HG03439 (cell line): Measurements from ENCODE around the gene TMEM245.
"Not testable (repeated sequence)": the region's sequence is repeated elsewhere in the genome, so short reads cannot be mapped to it uniquely, and the experiment has no call there.

ENCODE experiments used
- ATAC-seq: cut with Tn5 transposase; IDR thresholded peaks from one replicate; pipeline ENCODE4 v1.9.1; 2021; ENCODE audit warnings: mild to moderate bottlenecking, moderate library complexity; ENCODE audit not compliant: unreplicated experiment

Gene TMEM245

DNA sequence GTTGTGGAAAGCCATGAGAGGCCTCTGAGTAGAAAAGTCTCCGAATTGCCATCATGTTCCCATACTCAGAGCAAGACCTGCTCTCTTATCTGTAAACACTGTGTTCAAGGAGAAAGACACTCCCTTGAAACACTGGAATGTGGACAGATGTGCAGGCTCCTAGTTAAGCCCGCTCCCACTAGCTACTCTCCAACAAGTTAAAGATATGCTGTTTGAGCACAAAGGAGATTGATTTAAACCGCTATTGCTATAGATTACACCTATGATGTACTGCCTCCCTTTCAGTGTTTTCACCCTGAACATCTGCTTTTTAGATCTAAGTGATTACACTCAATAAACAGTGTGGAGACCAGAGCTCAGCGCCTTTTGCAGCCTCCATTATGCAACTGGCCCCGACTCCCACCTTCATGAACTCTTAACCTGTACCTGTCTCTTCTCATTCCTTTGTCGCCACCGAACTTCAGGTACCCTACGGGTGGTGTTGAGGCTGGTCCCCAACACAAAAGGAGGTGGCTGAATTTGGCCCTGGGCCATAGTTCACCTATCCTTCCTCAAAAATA, 47.5 kb downstream of the TMEM245 start:
- no peak for ATAC-seq

- no peak for ATAC-seq
Measured at GRCh38 chr9:109068764-109069163, 51.0 kb downstream of the TMEM245 start.

GRCh38 chr9:109064963-109065702, 54.6 kb downstream of the TMEM245 start:
- ATAC-seq: no peak

DNA sequence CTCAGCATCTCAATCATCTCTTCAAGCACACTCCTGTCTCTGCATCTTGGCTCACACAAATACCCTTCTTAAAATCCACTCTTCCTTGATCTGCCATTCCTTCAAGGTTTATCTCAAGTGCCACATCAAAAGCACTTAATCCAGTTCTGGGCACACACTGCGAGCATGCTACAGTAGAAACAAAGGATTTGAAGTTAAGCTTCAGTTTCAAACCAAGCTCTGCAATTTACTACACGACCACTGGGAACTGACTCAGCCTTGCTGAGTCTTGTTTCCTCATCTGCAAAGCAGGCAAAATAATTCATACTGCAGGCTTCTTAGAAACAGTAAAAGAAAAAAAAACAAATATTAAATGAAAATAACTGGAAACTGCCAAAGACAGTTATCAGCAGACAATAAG, 56.0 kb downstream of the TMEM245 start:
- no peak for ATAC-seq

DNA sequence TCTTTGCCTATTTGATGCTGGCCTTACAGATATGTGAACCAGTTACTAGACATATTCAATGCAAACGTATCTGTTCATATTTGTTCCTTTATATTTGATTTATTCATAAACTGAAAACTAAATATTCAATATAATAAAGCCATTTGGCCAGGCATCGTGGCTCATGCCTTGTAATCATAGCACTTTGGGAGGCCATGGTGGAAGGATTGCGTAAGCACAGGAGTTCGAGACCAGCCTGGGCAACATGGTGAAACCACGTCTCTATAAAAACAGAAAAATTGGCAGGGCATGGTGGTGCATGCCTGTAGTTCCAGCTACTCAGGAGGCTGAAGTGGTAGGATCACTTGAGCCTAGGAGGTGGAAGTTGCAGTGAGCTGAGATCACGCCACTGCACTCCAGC, 57.2 kb downstream of the TMEM245 start:
- ATAC-seq: no peak

- no peak for ATAC-seq
Measured at GRCh38 chr9:109060191-109060590, 59.6 kb downstream of the TMEM245 start.

- not testable (repeated sequence) for ATAC-seq
Measured at GRCh38 chr9:109053121-109053520, 66.6 kb downstream of the TMEM245 start.

DNA sequence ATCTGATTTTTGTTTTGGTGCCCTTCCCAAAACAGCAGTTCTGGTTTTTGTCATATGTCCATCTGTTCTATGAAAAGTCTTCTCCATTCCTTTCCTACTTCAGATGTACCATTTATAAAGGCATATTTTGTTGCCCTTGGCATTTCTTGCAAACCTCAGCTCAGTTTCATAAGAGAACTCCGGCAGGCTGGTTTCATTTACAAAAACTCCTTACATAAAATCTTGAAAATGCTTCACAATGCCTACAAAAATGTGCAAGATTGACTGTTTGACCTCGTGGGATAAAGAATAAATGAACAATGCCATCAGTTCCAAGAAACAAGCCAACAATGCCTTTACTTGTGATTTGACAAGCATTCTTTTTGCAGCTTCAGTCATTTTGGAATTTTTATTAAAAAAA, 67.3 kb downstream of the TMEM245 start:
- ATAC-seq: no peak

DNA sequence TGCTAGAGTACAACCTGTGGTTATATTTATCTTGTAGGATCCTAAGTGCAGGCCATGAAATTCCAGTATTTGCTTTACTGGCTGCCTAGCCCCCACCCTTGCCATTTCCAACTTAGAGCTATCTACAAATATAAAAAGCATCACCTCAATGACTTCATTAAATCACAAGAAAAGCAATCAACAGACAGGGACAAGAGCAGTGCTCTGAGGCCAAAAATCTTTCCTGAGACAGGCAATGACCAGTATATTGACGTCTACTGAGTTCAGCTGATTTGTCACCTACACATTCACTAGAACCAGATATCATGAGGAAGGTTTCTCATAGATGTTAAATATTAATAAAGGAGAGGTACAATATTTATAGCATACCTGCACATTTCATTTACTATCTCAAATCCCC, 68.0 kb downstream of the TMEM245 start:
- ATAC-seq: no peak

DNA sequence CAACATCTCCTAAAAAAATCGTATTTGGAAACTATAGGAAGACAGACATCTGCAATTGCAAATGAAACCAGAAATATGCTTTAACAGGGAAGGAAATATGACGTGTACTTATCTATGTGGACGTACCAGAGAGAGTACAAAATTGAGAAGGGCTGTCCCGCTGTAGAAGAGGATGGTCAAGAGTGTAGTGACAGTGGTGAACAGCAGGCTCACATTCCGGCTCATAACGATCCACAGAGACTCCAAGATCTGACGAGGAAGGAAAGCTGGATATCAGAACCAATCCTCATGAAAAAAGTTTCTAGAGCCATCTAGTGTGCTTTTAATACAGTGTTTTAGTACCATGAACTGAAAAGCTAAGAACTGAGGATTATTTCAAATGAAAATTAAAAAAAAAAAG, 69.3 kb downstream of the TMEM245 start:
- no peak for ATAC-seq

GRCh38 chr9:109048822-109049221, 70.9 kb downstream of the TMEM245 start:
- no peak for ATAC-seq

- ATAC-seq: no peak
Measured at GRCh38 chr9:109047259-109047658, 72.5 kb downstream of the TMEM245 start.

DNA sequence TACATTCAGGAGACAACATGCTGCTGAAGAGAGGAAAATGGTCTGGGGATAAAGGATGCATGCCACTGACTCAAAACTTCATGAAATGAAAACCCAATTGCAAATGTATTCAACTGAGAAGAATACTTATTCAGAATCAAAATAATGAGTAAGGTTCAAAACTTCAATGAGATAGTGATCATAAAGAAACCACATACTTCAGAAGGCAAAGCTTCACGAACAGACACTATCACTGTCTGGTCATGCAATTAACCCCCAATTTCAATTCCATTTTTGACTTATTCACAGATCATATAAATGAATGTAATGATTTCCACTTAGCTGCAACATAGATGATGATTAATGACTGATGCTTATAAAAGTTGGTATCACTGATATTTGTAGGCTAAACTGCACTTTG, 73.4 kb downstream of the TMEM245 start:
- no peak for ATAC-seq

- no peak for ATAC-seq
Measured at GRCh38 chr9:109043578-109043977, 76.2 kb downstream of the TMEM245 start.

- no peak for ATAC-seq
Measured at GRCh38 chr9:109040571-109040970, 79.2 kb downstream of the TMEM245 start.

DNA sequence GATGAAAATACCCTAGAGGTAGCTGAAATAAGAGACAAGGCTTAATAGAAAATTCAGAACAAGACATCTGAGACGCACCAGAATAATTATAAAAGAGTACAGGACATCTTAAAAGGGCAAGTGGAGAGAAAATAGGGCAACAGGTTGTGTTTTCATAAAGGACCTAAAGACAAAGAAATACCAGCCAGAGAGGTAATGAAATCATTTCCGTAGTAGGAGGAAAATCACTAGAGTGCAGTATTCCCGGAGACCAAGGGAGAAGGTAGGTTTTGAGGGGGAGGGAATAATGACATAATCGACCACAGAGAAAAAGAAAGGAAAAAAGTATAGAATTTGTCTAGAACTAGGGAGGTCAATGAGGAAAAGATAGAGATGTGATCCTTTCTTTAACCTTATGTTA, 80.2 kb downstream of the TMEM245 start:
- ATAC-seq: no peak

GRCh38 chr9:109037946-109038715, 81.6 kb downstream of the TMEM245 start:
- ATAC-seq: no peak

- ATAC-seq: no peak
Measured at GRCh38 chr9:109036744-109037680, 82.7 kb downstream of the TMEM245 start.

GRCh38 chr9:109035684-109036423, 83.9 kb downstream of the TMEM245 start:
- ATAC-seq: no peak

DNA sequence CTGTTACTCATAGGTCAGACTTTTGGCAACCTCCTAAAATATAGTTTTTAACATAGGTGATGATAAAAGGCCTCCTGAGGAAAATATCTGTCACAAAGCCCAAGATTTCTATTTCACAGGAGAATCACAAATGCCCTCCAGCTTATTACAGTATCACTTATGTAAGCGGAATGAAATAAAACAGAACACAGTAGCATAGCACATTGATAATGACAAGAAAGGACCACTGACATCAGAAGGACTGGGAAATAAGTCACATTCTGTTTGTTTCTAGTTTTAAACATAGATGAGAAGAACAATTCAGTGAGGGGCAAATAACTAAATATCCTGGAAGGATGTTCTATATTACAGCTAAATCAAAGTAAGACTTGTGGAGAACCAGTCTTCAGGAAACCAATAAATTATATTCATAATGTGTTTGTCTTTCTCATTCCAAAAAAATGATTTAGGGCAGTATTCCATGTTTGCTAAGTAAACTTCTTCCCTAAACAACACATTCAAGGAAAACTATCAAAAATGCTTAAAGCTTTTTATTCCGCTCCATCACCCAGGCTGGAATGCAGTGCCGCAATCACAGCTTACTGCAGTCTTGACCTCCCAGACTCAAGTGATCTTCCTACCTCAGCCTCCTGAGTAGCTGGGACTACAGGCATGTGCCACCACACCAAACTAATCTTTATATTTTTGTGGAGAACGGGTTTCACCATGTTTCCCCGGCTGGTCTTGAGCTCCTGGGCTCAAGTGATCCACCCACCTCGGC, 85.6 kb downstream of the TMEM245 start:
- ATAC-seq: no peak
